A549 (cell line): Measurements from ENCODE around the gene ATF2. TPM values are rescaled to one million over a fixed set of nuclear protein-coding genes. Genes with fewer than 3 reads are reported as not detected.
A peak's percentile ranks its signal among the peaks of the same experiment; 100 is the strongest.

Experiments used
- ATAC-seq, 2 experiments: fragments of 200-7000 bp in 1 of 2; fragments of >200 bp in 1 of 2; cut with Nextera tagmentation in 1 of 2; cut with Tn5 transposase in 1 of 2; 3 replicates each; pipeline versions ENCODE4 v1.8.0 to v1.9.1; 2018 to 2020; ENCODE audit warnings: mild to moderate bottlenecking in 1 of 2, moderate library complexity in 1 of 2
- CTCF ChIA-PET: fragments of 300-600 bp; sonication (Branson Sonifier 250); formaldehyde crosslinking; extraction: SDS; loops from one replicate; lab custom pipeline; 2021; ENCODE audit warnings: antibody characterized with exemption, inconsistent platforms; lab: Yijun Ruan, JAX
- POLR2A ChIA-PET: fragments of 350-600 bp; formaldehyde crosslinking; extraction: SDS; loops from one replicate; lab custom pipeline; 2021; ENCODE audit warnings: antibody characterized with exemption, inconsistent platforms; lab: Yijun Ruan, JAX
- DNase-seq, 2 experiments: peaks; one replicate each; pipeline versions ENCODE4 v3.0.0 to v3.0.0-alpha.2; 2011 to 2016; ENCODE audit warnings: low read depth in 1 of 2, low spot score in 1 of 2
- FAIRE-seq: peaks from 2 replicates; lab custom pipeline; 2011; peaks lifted over from hg19 to GRCh38; lab: Jason Lieb, UNC
- H3K27ac ChIP-seq, 2 experiments: fragments of >200 bp; sonication (Bioruptor Twin); formaldehyde crosslinking; 3 replicates each; pipeline ENCODE4 v1.5.1; 2016 to 2017
- H3K4me1 ChIP-seq: fragments of >200 bp; sonication (Bioruptor Twin); formaldehyde crosslinking; 3 replicates; pipeline ENCODE4 v1.6.1; 2016
- H3K4me2 ChIP-seq: fragments of >200 bp; sonication (Bioruptor Twin); formaldehyde crosslinking; 3 replicates; pipeline ENCODE4 v1.6.1; 2016
- H3K4me3 ChIP-seq: fragments of >200 bp; sonication (Bioruptor Twin); formaldehyde crosslinking; 3 replicates; pipeline ENCODE4 v1.5.1; 2016
- H3K9me3 ChIP-seq: fragments of >200 bp; sonication (Bioruptor Twin); formaldehyde crosslinking; 3 replicates; pipeline ENCODE4 v1.6.1; 2016
- CEBPB ChIP-seq, 2 experiments: fragments of >200 bp in 1 of 2; sonication (Bioruptor Twin) in 1 of 2; formaldehyde crosslinking in 1 of 2; IDR thresholded peaks; 2 replicates each; pipeline ENCODE4 v1.6.1; 2012 to 2016
- CTCF ChIP-seq: fragments of >200 bp; sonication (Bioruptor Twin); formaldehyde crosslinking; IDR thresholded peaks from 3 replicates; pipeline ENCODE4 v1.5.1; 2016
- ESRRA ChIP-seq: fragments of 150-350 bp; IDR thresholded peaks from 2 replicates; pipeline ENCODE4 v1.6.1; 2014; ENCODE audit warnings: mild to moderate bottlenecking, low read length, borderline replicate concordance
- FOSB ChIP-seq: fragments of 250-450 bp; sonication (Bioruptor Pico); IDR thresholded peaks from 2 replicates; pipeline ENCODE4 v1.5.0; 2020; ENCODE audit warnings: mild to moderate bottlenecking, moderate library complexity
- HEYL ChIP-seq: fragments of 250-450 bp; sonication (Bioruptor Pico); IDR thresholded peaks from 2 replicates; pipeline ENCODE4 v1.8.0; 2021; ENCODE audit warnings: mild to moderate bottlenecking, moderate library complexity
- HOXA7 ChIP-seq: fragments of 250-450 bp; sonication (Bioruptor Pico); IDR thresholded peaks from 2 replicates; pipeline ENCODE4 v1.5.0; 2020; ENCODE audit warnings: mild to moderate bottlenecking, moderate library complexity
- HOXB13 ChIP-seq: fragments of 250-450 bp; sonication (Bioruptor Pico); IDR thresholded peaks from 2 replicates; pipeline ENCODE4 v1.5.0; 2020; ENCODE audit warnings: low read depth, mild to moderate bottlenecking, moderate library complexity
- JUNB ChIP-seq: fragments of >200 bp; sonication (Bioruptor Twin); formaldehyde crosslinking; IDR thresholded peaks from 2 replicates; pipeline ENCODE4 v1.6.1; 2016
- KDM5A ChIP-seq: fragments of 200-600 bp; sonication (generic); IDR thresholded peaks from 2 replicates; pipeline ENCODE4 v1.6.1; 2016; ENCODE audit warnings: antibody characterized with exemption, mild to moderate bottlenecking
- MAFK ChIP-seq: fragments of 450-650 bp; IDR thresholded peaks from 2 replicates; pipeline ENCODE4 v1.6.1; 2014; ENCODE audit not compliant: partially characterized antibody
- NFE2L2 ChIP-seq: fragments of 150-350 bp; conservative IDR thresholded peaks from 2 replicates; pipeline ENCODE4 v1.6.1; 2014; ENCODE audit warnings: low read length
- NPAS2 ChIP-seq: fragments of 250-450 bp; sonication (Bioruptor Pico); IDR thresholded peaks from 2 replicates; pipeline ENCODE4 v1.8.0; 2022; ENCODE audit warnings: mild to moderate bottlenecking, moderate library complexity, borderline replicate concordance
- RAD21 ChIP-seq, 2 experiments: fragments of >200 bp in 1 of 2; sonication (Bioruptor Twin) in 1 of 2; formaldehyde crosslinking in 1 of 2; IDR thresholded peaks in 1 of 2; conservative IDR thresholded peaks in 1 of 2; 2 replicates in 1 of 2; 3 replicates in 1 of 2; pipeline ENCODE4 v1.6.1; 2012 to 2018; ENCODE audit warnings: inconsistent platforms in 1 of 2
- REST ChIP-seq: fragments of 200-600 bp; sonication (generic); IDR thresholded peaks from 2 replicates; pipeline ENCODE4 v1.6.1; 2016; ENCODE audit warnings: antibody characterized with exemption, mild to moderate bottlenecking, moderate library complexity
- SMC3 ChIP-seq: fragments of >200 bp; sonication (Bioruptor Twin); formaldehyde crosslinking; IDR thresholded peaks from 3 replicates; pipeline ENCODE4 v1.6.1; 2018; ENCODE audit warnings: inconsistent platforms
- SREBF2 ChIP-seq: fragments of 450-650 bp; IDR thresholded peaks from 2 replicates; pipeline ENCODE4 v1.6.1; 2014; ENCODE audit warnings: mild to moderate bottlenecking, moderate library complexity
- ZC3H11A ChIP-seq: fragments of 450-650 bp; IDR thresholded peaks from 2 replicates; pipeline ENCODE4 v1.6.1; 2014; ENCODE audit warnings: antibody characterized with exemption, mild to moderate bottlenecking
- ZNF302 ChIP-seq: fragments of 250-450 bp; sonication (Bioruptor Pico); IDR thresholded peaks from 2 replicates; pipeline ENCODE4 v1.9.0; 2021; ENCODE audit warnings: inconsistent platforms, mild to moderate bottlenecking, moderate library complexity
- WGBS: methylation state at CpG from one replicate; pipeline ENCODE4 v1.1.6; 2017; ENCODE audit errors: missing lambda C conversion rate; 5-methylcytosine and 5-hydroxymethylcytosine counted together
- polyA plus RNA-seq, 4 experiments: library from polyadenylated mRNA; depleted of rRNA in 3 of 4; stranded (reverse); fragments of >200 nt; fragmentation: RNase III in 1 of 4; extraction: RNeasy Plus Mini Kit Qiagen cat#74134 plus additional on column Dnase treatment in 1 of 4; gene quantifications; 2 replicates in 3 of 4; 3 replicates in 1 of 4; pipeline ENCODE4 v1.2.3, GENCODE V29; 2011 to 2017
- TF ChIP-seq, protein P1 (sequence below): fragments of 250-450 bp; sonication (Bioruptor Pico); IDR thresholded peaks from 2 replicates; pipeline ENCODE4 v1.5.0; 2020; ENCODE audit warnings: low read depth, mild to moderate bottlenecking, moderate library complexity

The ATF2 gene
- polyA plus RNA-seq, 2 of the 4 experiments (the other 2 are of a cell fraction): 18.9 to 67.4 TPM

DNA sequence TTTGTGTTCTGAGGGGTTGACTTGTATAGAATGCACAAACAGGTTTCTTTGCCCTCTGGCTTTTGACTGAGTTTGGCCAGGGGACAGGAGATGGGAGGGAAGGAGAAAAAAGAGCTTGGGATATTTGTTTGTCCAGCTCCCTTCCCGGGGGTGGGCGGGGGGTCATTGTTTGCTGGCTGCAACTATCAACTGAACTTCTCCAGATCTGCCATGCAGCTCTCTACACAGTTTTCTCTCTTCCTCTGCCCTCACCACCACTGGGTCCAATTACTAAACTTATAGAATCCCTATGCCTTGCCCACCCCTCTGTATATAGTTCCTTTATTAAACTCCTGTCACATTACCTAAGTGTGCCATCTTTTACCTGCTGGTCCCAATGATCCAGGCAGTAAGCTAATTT, 130.1 kb downstream of the ATF2 start (continued):
- TF ChIP-seq SREBF2 (no peak), HEYL (CRISPR knock-in tag) (no peak), KDM5A (no peak), CTCF (no peak), FOSB (CRISPR knock-in tag) (no peak), HOXB13 (CRISPR knock-in tag) (no peak), CEBPB (IDR thresholded peaks at IDR 0.05) (no peak), JUNB (no peak)
- TF ChIP-seq, all 56 proteins: peak for 0

GRCh38 chr2:175036582-175037018, 131.4 kb downstream of the ATF2 start:
- ATAC-seq (peak in 1 of 2 experiments; percentile 68; a peak in 3 of 6 replicates), FAIRE-seq (no peak), DNase-seq (peak; percentile 41 to 44)
- Histone ChIP-seq H3K27ac (no peak overlapping the region), H3K4me3 (no peak overlapping the region), H3K9me3 (no peaks in the 10 kb centered on the region), H3K4me1 (peaks cover 3% of the 10 kb centered on the region; the same call in 1 of the 3 replicates), H3K4me2 (peak overlapping the region; percentile 70)
- WGBS: 37% methylated on average over 5 of the region's 5 CpGs
- ChIA-PET POLR2A (no interaction called here), CTCF (interaction anchor here (0.7 to 1.3 kb wide), 4 partner anchors 17 to 184 kb away, joined by 3 to 4 read pairs (median 3); no protein-coding TSS in a partner anchor)
- TF ChIP-seq HEYL (CRISPR knock-in tag) (no peak), HOXA7 (CRISPR knock-in tag) (no peak), NFE2L2 (no peak), REST (no peak), ZC3H11A (no peak), JUNB (no peak), CTCF (peak; percentile 71), MAFK (no peak), ZNF302 (CRISPR knock-in tag) (no peak), NPAS2 (CRISPR knock-in tag) (no peak), RAD21 (conservative IDR thresholded peaks at IDR 0.05 in 1 of 2, IDR thresholded peaks at IDR 0.05 in 1 of 2) (peak; percentile 39 to 59), SMC3 (peak; percentile 41; the same call in 2 of the 3 replicates), ESRRA (no peak)
- TF ChIP-seq, protein P1, sequence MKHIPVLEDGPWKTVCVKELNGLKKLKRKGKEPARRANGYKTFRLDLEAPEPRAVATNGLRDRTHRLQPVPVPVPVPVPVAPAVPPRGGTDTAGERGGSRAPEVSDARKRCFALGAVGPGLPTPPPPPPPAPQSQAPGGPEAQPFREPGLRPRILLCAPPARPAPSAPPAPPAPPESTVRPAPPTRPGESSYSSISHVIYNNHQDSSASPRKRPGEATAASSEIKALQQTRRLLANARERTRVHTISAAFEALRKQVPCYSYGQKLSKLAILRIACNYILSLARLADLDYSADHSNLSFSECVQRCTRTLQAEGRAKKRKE (CRISPR knock-in tag): no peak
